HepG2 (cell line): ENCODE results near the gene DPYD. TPM values are rescaled to one million over a fixed set of nuclear protein-coding genes. Genes with fewer than 3 reads are reported as not detected.

Experiments used
- ATAC-seq: fragments of 200-7000 bp; cut with Tn5 transposase; 3 replicates; pipeline ENCODE4 v1.9.1; 2020; ENCODE audit warnings: mild to moderate bottlenecking, moderate library complexity
- BruUV-seq: library from RNA; stranded (reverse); fragments of 400-500 nt; replicated peaks from 2 replicates; lab custom pipeline; 2021; lab: Mats Ljungman, UMichigan
- CTCF ChIA-PET: fragments of 300-600 bp; formaldehyde crosslinking; extraction: SDS; loops from one replicate; lab custom pipeline; 2021; ENCODE audit warnings: low total read pairs, inconsistent platforms, low intra/inter-chr PET ratio; lab: Yijun Ruan, JAX
- POLR2A ChIA-PET: fragments of 350-600 bp; sonication (Branson Sonifier 250); formaldehyde crosslinking; loops from one replicate; lab custom pipeline; 2020; ENCODE audit warnings: antibody characterized with exemption, inconsistent platforms; lab: Yijun Ruan, JAX
- DNase-seq: peaks from one replicate; pipeline ENCODE4 v3.0.0-alpha.2; 2015; ENCODE audit warnings: low spot score
- FAIRE-seq: peaks from 3 replicates; lab custom pipeline; 2011; peaks lifted over from hg19 to GRCh38; lab: Jason Lieb, UNC
- H2AFZ ChIP-seq: one replicate; pipeline ENCODE4 v1.6.1; 2011; ENCODE audit warnings: low read length, inconsistent platforms
- H3K27ac ChIP-seq: fragments of 300-600 bp; 3 replicates; pipeline ENCODE4 v1.8.0; 2011; ENCODE audit warnings: mixed run types, mild to moderate bottlenecking, mixed read lengths, low read length, inconsistent platforms; ENCODE audit not compliant: insufficient read depth; ENCODE audit errors: extremely low read length
- H3K27me3 ChIP-seq, 2 experiments: fragments of 200-600 bp in 1 of 2; 2 replicates in 1 of 2; 3 replicates in 1 of 2; pipeline versions ENCODE4 v1.6.0 to v1.8.0; 2011; ENCODE audit warnings: low read length in 2 of 2, mild to moderate bottlenecking in 2 of 2, moderate library complexity in 2 of 2, inconsistent platforms in 1 of 2; ENCODE audit not compliant: insufficient read depth in 2 of 2, control insufficient read depth in 1 of 2
- H3K36me3 ChIP-seq, 2 experiments: fragments of 200-600 bp in 1 of 2; replicated peaks in 1 of 2; 2 replicates in 1 of 2; 3 replicates in 1 of 2; pipeline versions ENCODE4 v1.5.1 to v1.8.0; 2011; ENCODE audit warnings: low read length in 2 of 2, inconsistent platforms in 1 of 2; ENCODE audit not compliant: insufficient read depth in 2 of 2, control insufficient read depth in 1 of 2
- H3K4me1 ChIP-seq: 2 replicates; pipeline ENCODE4 v1.5.1; 2012; ENCODE audit warnings: low read length, inconsistent platforms; ENCODE audit not compliant: insufficient read depth
- H3K4me2 ChIP-seq: 2 replicates; pipeline ENCODE4 v1.6.0; 2011; ENCODE audit warnings: low read depth, low read length, inconsistent platforms
- H3K4me3 ChIP-seq, 3 experiments: fragments of 200-600 bp in 1 of 3; sonication (generic), shearing (Covaris generic) in 1 of 3; replicated peaks in 1 of 3; 2 replicates each; pipeline ENCODE4 v1.5.1; 2011 to 2016; ENCODE audit warnings: low read length in 3 of 3, inconsistent platforms in 2 of 3, low read depth in 2 of 3, mild to moderate bottlenecking in 2 of 3, control low read depth in 1 of 3, mixed read lengths in 1 of 3; ENCODE audit not compliant: insufficient read depth in 1 of 3
- H3K79me2 ChIP-seq: one replicate; pipeline ENCODE4 v1.6.1; 2011; ENCODE audit warnings: low read length, inconsistent platforms; ENCODE audit not compliant: insufficient read depth
- H3K9ac ChIP-seq: 2 replicates; pipeline ENCODE4 v1.6.0; 2011; ENCODE audit warnings: mild to moderate bottlenecking, low read depth, low read length, inconsistent platforms; ENCODE audit not compliant: insufficient read depth
- H3K9me3 ChIP-seq: 2 replicates; pipeline ENCODE4 v1.5.1; 2012; ENCODE audit warnings: mild to moderate bottlenecking, low read length
- H4K20me1 ChIP-seq: 2 replicates; pipeline ENCODE4 v1.6.0; 2011; ENCODE audit warnings: inconsistent platforms, mild to moderate bottlenecking, low read length, moderate library complexity; ENCODE audit not compliant: insufficient read depth
- GATA4 ChIP-seq: sonication (generic); IDR thresholded peaks from 2 replicates; pipeline ENCODE4 v1.6.1; 2016; ENCODE audit warnings: antibody characterized with exemption, low read depth, borderline replicate concordance
- HDAC2 ChIP-seq: sonication (generic); formaldehyde crosslinking; IDR thresholded peaks from 2 replicates; pipeline ENCODE4 v1.4.0; 2020; ENCODE audit warnings: missing genetic modification reagents
- MAFF ChIP-seq: IDR thresholded peaks from 2 replicates; pipeline ENCODE4 v1.6.1; 2011; ENCODE audit warnings: low read depth, low read length, improper control_type of control experiment
- MAFK ChIP-seq, 2 experiments: IDR thresholded peaks in 1 of 2; conservative IDR thresholded peaks in 1 of 2; 2 replicates each; pipeline ENCODE4 v1.6.1; 2011; ENCODE audit warnings: improper control_type of control experiment in 2 of 2, low read length in 2 of 2
- XBP1 ChIP-seq: sonication (generic); formaldehyde crosslinking; IDR thresholded peaks from 2 replicates; pipeline ENCODE4 v1.5.0; 2020; ENCODE audit warnings: missing genetic modification reagents
- ZMYM2 ChIP-seq: sonication (generic); formaldehyde crosslinking; IDR thresholded peaks from 2 replicates; pipeline ENCODE4 v1.8.0; 2022; ENCODE audit warnings: mild to moderate bottlenecking, missing genetic modification reagents
- ZNF33A ChIP-seq: sonication (generic); formaldehyde crosslinking; IDR thresholded peaks from 2 replicates; pipeline ENCODE4 v1.5.1; 2020; ENCODE audit warnings: missing genetic modification reagents, mild to moderate bottlenecking, moderate library complexity, borderline replicate concordance
- WGBS: methylation state at CpG from one replicate; pipeline ENCODE4 v1.1.6; 2017; ENCODE audit warnings: low lambda C conversion rate; 5-methylcytosine and 5-hydroxymethylcytosine counted together
- in situ Hi-C: cut with HindIII; loops from 2 replicates; pipeline ENCODE4 v1.10.0; 2017; ENCODE audit warnings: low pct_unique_long_range_greater_than_20kb; ENCODE audit not compliant: extremely low pct_ligation_motif_present
- intact Hi-C: fragments of 100-400 bp; cut with micrococcal nuclease; formaldehyde crosslinking; loops from one replicate; pipeline ENCODE4 v1.10.0; 2022; ENCODE audit not compliant: unreplicated experiment
- polyA plus RNA-seq, 8 experiments: library from polyadenylated mRNA; depleted of rRNA in 3 of 8; stranded (reverse) in 7 of 8; unstranded in 1 of 8; fragments of >200 nt; fragmentation: Illumina TruSeq in 4 of 8; extraction: Trizol in 4 of 8; gene quantifications; 2 replicates each; pipeline versions ENCODE4 v1.2.1 to v1.2.3, GENCODE V29; 2011 to 2016; ENCODE audit warnings: low read depth in 4 of 8, missing spikeins in 1 of 8, mixed read lengths in 1 of 8; ENCODE audit not compliant: insufficient read depth in 1 of 8
- total RNA-seq, 5 experiments: library from RNA; depleted of rRNA; stranded (reverse); fragments of >200 nt; fragmentation: Illumina TruSeq; extraction: Trizol; gene quantifications; 2 replicates each; pipeline ENCODE4 v1.2.3, GENCODE V29; 2016; ENCODE audit warnings: low read depth in 1 of 5
- TF ChIP-seq, protein P1 (sequence below): sonication (generic); formaldehyde crosslinking; IDR thresholded peaks from 2 replicates; pipeline ENCODE4 v1.4.0; 2020; ENCODE audit warnings: missing genetic modification reagents, borderline replicate concordance
- TF ChIP-seq, protein P2 (sequence below): sonication (generic); formaldehyde crosslinking; IDR thresholded peaks from 2 replicates; pipeline ENCODE4 v1.4.0; 2020; ENCODE audit warnings: missing genetic modification reagents

The DPYD gene
- total and polyA plus RNA-seq, 2 of the 13 experiments (the other 11 are each of a cell fraction or from before 2014, with no cell fraction given) = 1.3 to 3.4 TPM

- Histone ChIP-seq H2AFZ (no peak overlapping the region), H3K79me2 (no peaks in the 10 kb centered on the region), H3K4me2 (no peak overlapping the region), H3K9me3 (no peaks in the 10 kb centered on the region), H3K27ac (no peak overlapping the region), H3K4me3 (no peak overlapping the region), H4K20me1 (no peaks in the 10 kb centered on the region), H3K4me1 (no peaks in the 10 kb centered on the region), H3K36me3 (no peaks in the 10 kb centered on the region), H3K9ac (no peak overlapping the region), H3K27me3 (no peaks in the 10 kb centered on the region)
- ATAC-seq = no peak
- no peak for TF ChIP-seq HDAC2 (CRISPR knock-in tag)
- POLR2A ChIA-PET = no interaction called here
- intact Hi-C loops = no loop called here
- 52% methylated on average over 2 of the region's 2 CpGs for WGBS
- FAIRE-seq = no peak
- no TSS peak for BruUV-seq
- DNase-seq = no peak
- in situ Hi-C loops = no loop called here
- CTCF ChIA-PET = no interaction called here
Measured at GRCh38 chr1:97796711-97797110, 124.1 kb downstream of the DPYD start.

GRCh38 chr1:97792655-97793054 lies 128.2 kb downstream of the DPYD start:
- POLR2A ChIA-PET = no interaction called here
- WGBS = 56% methylated on average over 4 of the region's 4 CpGs
- no peaks in the 10 kb centered on the region for H4K20me1 ChIP-seq
- BruUV-seq = no TSS peak
- no peak overlapping the region for H3K27ac ChIP-seq
- DNase-seq = no peak
- H3K4me1 ChIP-seq = no peaks in the 10 kb centered on the region
- TF ChIP-seq MAFF (peak; percentile 77), GATA4 (no peak), ZNF33A (CRISPR knock-in tag) (no peak), MAFK (conservative IDR thresholded peaks at IDR 0.05 in 1 of 2, IDR thresholded peaks at IDR 0.05 in 1 of 2; ENCODE audit: low read length in 2 of 2) (peak; percentile 77 to 86), XBP1 (no peak), ZMYM2 (CRISPR knock-in tag) (no peak)
- TF ChIP-seq, protein P1, sequence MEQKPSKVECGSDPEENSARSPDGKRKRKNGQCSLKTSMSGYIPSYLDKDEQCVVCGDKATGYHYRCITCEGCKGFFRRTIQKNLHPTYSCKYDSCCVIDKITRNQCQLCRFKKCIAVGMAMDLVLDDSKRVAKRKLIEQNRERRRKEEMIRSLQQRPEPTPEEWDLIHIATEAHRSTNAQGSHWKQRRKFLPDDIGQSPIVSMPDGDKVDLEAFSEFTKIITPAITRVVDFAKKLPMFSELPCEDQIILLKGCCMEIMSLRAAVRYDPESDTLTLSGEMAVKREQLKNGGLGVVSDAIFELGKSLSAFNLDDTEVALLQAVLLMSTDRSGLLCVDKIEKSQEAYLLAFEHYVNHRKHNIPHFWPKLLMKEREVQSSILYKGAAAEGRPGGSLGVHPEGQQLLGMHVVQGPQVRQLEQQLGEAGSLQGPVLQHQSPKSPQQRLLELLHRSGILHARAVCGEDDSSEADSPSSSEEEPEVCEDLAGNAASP (CRISPR knock-in tag) = no peak
- TF ChIP-seq, protein P2, sequence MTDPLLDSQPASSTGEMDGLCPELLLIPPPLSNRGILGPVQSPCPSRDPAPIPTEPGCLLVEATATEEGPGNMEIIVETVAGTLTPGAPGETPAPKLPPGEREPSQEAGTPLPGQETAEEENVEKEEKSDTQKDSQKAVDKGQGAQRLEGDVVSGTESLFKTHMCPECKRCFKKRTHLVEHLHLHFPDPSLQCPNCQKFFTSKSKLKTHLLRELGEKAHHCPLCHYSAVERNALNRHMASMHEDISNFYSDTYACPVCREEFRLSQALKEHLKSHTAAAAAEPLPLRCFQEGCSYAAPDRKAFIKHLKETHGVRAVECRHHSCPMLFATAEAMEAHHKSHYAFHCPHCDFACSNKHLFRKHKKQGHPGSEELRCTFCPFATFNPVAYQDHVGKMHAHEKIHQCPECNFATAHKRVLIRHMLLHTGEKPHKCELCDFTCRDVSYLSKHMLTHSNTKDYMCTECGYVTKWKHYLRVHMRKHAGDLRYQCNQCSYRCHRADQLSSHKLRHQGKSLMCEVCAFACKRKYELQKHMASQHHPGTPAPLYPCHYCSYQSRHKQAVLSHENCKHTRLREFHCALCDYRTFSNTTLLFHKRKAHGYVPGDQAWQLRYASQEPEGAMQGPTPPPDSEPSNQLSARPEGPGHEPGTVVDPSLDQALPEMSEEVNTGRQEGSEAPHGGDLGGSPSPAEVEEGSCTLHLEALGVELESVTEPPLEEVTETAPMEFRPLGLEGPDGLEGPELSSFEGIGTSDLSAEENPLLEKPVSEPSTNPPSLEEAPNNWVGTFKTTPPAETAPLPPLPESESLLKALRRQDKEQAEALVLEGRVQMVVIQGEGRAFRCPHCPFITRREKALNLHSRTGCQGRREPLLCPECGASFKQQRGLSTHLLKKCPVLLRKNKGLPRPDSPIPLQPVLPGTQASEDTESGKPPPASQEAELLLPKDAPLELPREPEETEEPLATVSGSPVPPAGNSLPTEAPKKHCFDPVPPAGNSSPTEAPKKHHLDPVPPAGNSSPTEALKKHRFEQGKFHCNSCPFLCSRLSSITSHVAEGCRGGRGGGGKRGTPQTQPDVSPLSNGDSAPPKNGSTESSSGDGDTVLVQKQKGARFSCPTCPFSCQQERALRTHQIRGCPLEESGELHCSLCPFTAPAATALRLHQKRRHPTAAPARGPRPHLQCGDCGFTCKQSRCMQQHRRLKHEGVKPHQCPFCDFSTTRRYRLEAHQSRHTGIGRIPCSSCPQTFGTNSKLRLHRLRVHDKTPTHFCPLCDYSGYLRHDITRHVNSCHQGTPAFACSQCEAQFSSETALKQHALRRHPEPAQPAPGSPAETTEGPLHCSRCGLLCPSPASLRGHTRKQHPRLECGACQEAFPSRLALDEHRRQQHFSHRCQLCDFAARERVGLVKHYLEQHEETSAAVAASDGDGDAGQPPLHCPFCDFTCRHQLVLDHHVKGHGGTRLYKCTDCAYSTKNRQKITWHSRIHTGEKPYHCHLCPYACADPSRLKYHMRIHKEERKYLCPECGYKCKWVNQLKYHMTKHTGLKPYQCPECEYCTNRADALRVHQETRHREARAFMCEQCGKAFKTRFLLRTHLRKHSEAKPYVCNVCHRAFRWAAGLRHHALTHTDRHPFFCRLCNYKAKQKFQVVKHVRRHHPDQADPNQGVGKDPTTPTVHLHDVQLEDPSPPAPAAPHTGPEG (CRISPR knock-in tag) = no peak
- H3K36me3 ChIP-seq = no peaks in the 10 kb centered on the region
- no peak for ATAC-seq
- H3K4me2 ChIP-seq = no peak overlapping the region
- no peak overlapping the region for H2AFZ ChIP-seq
- intact Hi-C loops (no loop called here), in situ Hi-C loops (no loop called here)
- no peaks in the 10 kb centered on the region for H3K27me3 ChIP-seq
- no peak overlapping the region for H3K4me3 ChIP-seq
- no peak overlapping the region for H3K9ac ChIP-seq
- no peaks in the 10 kb centered on the region for H3K9me3 ChIP-seq
- CTCF ChIA-PET = no interaction called here
- no peaks in the 10 kb centered on the region for H3K79me2 ChIP-seq
- no peak for FAIRE-seq
